ENCODE data around the gene TTLL12.

Gene TTLL12

DNA sequence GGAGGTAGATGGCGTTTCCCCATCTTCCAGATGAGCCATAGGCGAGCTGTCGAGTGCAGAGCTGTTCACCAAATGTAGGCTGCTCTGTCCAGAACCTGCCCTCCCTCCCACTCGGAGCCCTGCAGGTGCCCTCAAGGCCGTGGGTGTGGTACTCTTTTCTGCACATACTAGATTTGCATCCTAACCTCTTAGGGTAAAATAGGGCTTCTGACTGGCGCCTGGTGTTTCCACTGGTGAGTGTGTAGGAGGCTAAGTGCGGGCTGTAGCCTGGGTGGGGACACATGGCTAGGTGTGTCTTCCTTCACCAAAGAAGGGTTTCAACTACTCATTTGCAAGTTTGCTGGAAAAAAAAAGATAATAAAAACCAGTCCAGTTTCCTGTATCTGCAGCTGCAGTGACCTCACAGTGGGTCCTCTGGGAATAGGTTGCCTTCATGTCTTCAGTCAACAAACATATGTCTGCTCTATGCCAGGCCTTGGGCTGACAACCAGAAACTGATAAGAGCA is 67.9 kb downstream of the TTLL12 start:
- DNase-seq, result no peak

DNA sequence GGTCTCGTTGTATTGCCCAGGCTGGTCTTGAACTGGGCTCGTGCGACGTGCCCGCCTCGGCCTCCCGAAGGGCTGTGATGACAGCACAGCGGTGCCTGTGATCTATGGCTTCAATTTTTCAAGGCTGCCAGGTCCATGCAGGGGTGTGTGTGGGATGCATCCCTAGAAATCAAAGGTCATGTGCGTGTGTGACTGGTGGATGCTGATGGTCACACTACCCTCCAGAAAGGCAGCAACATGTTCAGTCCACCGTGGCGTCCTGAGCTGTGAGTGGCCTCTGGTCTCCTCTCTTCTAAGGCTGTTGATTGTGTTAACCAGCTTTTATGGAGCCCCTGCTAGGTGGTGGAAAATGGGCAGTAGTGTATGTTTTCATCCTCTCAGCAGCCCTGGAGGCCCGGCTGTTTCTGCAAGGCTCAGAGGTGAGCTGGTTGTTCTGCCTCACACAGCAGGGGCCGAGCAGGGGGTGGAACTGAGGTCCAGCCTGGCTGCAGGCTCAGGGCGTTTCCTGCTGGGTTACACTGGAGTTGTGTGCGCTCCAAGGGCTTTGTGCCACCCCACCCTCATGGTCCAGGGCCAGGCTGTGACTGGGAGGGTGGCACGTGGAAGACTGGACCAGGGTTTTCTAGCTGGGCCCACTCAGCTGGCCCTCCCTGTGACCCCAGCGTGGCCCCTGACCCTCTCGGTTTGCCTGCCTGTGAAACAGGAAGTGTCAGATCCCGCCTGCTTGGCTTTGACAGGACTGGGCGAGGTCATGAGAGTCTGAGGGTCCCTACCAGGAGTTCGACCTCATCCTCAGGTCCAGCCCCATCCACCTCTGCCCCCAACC is 68.7 kb downstream of the TTLL12 start:
- DNase-seq, result no peak

DNA sequence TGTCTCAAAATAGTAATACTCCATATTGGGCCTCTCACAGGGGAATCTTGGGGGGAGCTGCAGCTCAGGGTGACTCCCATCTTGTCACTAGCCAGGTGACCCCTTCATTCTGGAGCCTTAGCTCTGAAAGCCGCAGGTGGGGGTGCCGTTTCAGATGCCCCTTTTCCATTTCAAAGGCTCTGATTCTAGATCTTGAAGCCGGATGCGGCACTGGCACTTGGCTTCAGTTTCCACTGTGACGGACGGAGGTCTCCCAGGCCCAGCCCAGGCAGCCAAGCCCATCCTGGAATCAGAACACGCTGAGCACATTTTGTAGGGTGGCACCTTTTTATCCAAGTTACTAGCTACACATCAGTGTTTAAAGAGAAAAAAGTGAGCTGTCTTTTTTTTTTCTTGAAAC is 70.0 kb downstream of the TTLL12 start:
- DNase-seq, result no peak

Data from activated naive CD4-positive, alpha-beta T cell (primary cell).